Measurements from ENCODE around the gene CD80.

- TF ChIP-seq CTCF (IDR thresholded peaks at IDR 0.05) (no peak), POLR2A (IDR thresholded peaks at IDR 0.05) (no peak)
Observed at GRCh38 chr3:119569156-119569555, 9.7 kb upstream of the CD80 start.

All from transverse colon (tissue), 3 donors.